GM21526 (cell line): ENCODE measurements around the gene SMURF1.
"Not testable (repeated sequence)": the region's sequence is repeated elsewhere in the genome, so short reads cannot be mapped to it uniquely, and the experiment has no call there.

Source experiments
- ATAC-seq: cut with Tn5 transposase; IDR thresholded peaks from one replicate; pipeline ENCODE4 v1.9.1; 2021; ENCODE audit warnings: moderate library complexity; ENCODE audit not compliant: unreplicated experiment, low FRiP score

The SMURF1 gene

GRCh38 chr7:99123571-99124033 is 20.3 kb downstream of the SMURF1 start:
- ATAC-seq, result no peak

- no peak for ATAC-seq
Measured at GRCh38 chr7:99122762-99123161, 21.1 kb downstream of the SMURF1 start.

- ATAC-seq, result no peak
Measured at GRCh38 chr7:99121496-99122021, 22.3 kb downstream of the SMURF1 start.

- no peak for ATAC-seq
Measured at GRCh38 chr7:99120916-99121315, 23.0 kb downstream of the SMURF1 start.

- ATAC-seq, result no peak
Measured at GRCh38 chr7:99120501-99120900, 23.4 kb downstream of the SMURF1 start.

GRCh38 chr7:99118077-99118476 is 25.8 kb downstream of the SMURF1 start:
- no peak for ATAC-seq

GRCh38 chr7:99116144-99116543 is 27.8 kb downstream of the SMURF1 start:
- ATAC-seq, result no peak

- ATAC-seq, result no peak
Measured at GRCh38 chr7:99115379-99115778, 28.5 kb downstream of the SMURF1 start.

- ATAC-seq, result no peak
Measured at GRCh38 chr7:99112979-99113378, 30.9 kb downstream of the SMURF1 start.

GRCh38 chr7:99112097-99112496 is 31.8 kb downstream of the SMURF1 start:
- ATAC-seq, result no peak

GRCh38 chr7:99111591-99111990 is 32.3 kb downstream of the SMURF1 start:
- no peak for ATAC-seq

- ATAC-seq, result no peak
Measured at GRCh38 chr7:99109108-99110051, 34.5 kb downstream of the SMURF1 start.

- no peak for ATAC-seq
Measured at GRCh38 chr7:99108613-99109012, 35.3 kb downstream of the SMURF1 start.

- no peak for ATAC-seq
Measured at GRCh38 chr7:99106821-99107241, 37.1 kb downstream of the SMURF1 start.

- ATAC-seq, result no peak
Measured at GRCh38 chr7:99106411-99106810, 37.5 kb downstream of the SMURF1 start.

GRCh38 chr7:99105756-99106155 is 38.2 kb downstream of the SMURF1 start:
- ATAC-seq, result no peak

GRCh38 chr7:99104631-99105030 is 39.3 kb downstream of the SMURF1 start:
- no peak for ATAC-seq

- not testable (repeated sequence) for ATAC-seq
Measured at GRCh38 chr7:99103836-99104235, 40.1 kb downstream of the SMURF1 start.

- ATAC-seq, result no peak
Measured at GRCh38 chr7:99102809-99103690, 40.9 kb downstream of the SMURF1 start.

GRCh38 chr7:99102361-99102760 is 41.5 kb downstream of the SMURF1 start:
- no peak for ATAC-seq

- ATAC-seq, result not testable (repeated sequence)
Measured at GRCh38 chr7:99101516-99101915, 42.4 kb downstream of the SMURF1 start.
